IMR-90 (cell line): ENCODE results near the gene SLC30A5. TPM values are rescaled to one million over a fixed set of nuclear protein-coding genes. Genes with fewer than 3 reads are reported as not detected.

Source experiments
- ATAC-seq: fragments of 200-7000 bp; cut with Tn5 transposase; 2 replicates; pipeline ENCODE4 v1.9.1; 2020; ENCODE audit warnings: low read depth, mild to moderate bottlenecking, moderate library complexity
- BruUV-seq: library from RNA; stranded (reverse); fragments of 400-500 nt; replicated peaks from 2 replicates; lab custom pipeline; 2021; lab: Mats Ljungman, UMichigan
- CTCF ChIA-PET: fragments of 300-600 bp; formaldehyde crosslinking; extraction: SDS; loops from one replicate; lab custom pipeline; 2021; ENCODE audit warnings: antibody characterized with exemption; lab: Yijun Ruan, JAX
- POLR2A ChIA-PET: fragments of 300-600 bp; sonication (Branson Sonifier 250); formaldehyde crosslinking; loops from one replicate; lab custom pipeline; 2022; ENCODE audit warnings: antibody characterized with exemption; ENCODE audit not compliant: unreplicated experiment; lab: Charles Lee
- DNase-seq: peaks from one replicate; pipeline ENCODE4 v3.0.0; 2013
- H2AFZ ChIP-seq: replicated peaks from 2 replicates; pipeline ENCODE3; 2013; ENCODE audit warnings: low read length, mild to moderate bottlenecking; ENCODE audit not compliant: poor library complexity
- H2AK5ac ChIP-seq: 2 replicates; pipeline ENCODE4 v1.6.1; 2013; ENCODE audit warnings: low read depth, low read length, inconsistent platforms
- H2AK9ac ChIP-seq: replicated peaks from 2 replicates; pipeline ENCODE3; 2013; ENCODE audit warnings: mild to moderate bottlenecking, low read depth, low read length, moderate library complexity; ENCODE audit not compliant: poor library complexity
- H2BK120ac ChIP-seq: 2 replicates; pipeline ENCODE4 v1.6.1; 2013; ENCODE audit warnings: low read depth, low read length, inconsistent platforms
- H2BK15ac ChIP-seq: 3 replicates; pipeline ENCODE4 v1.6.1; 2013; ENCODE audit warnings: low read depth, low read length, inconsistent platforms
- H2BK20ac ChIP-seq: 2 replicates; pipeline ENCODE4 v1.6.1; 2013; ENCODE audit warnings: low read depth, mild to moderate bottlenecking, inconsistent platforms, low read length, moderate library complexity
- H2BK5ac ChIP-seq: 2 replicates; pipeline ENCODE4 v1.6.1; 2013; ENCODE audit warnings: mild to moderate bottlenecking, low read depth, low read length, inconsistent platforms; ENCODE audit not compliant: poor library complexity, severe bottlenecking
- H3K14ac ChIP-seq: replicated peaks from 2 replicates; pipeline ENCODE4 v1.6.1; 2013; ENCODE audit warnings: low read depth, low read length, inconsistent platforms
- H3K18ac ChIP-seq: 2 replicates; pipeline ENCODE4 v1.6.1; 2013; ENCODE audit warnings: low read depth, low read length, control low read depth
- H3K23ac ChIP-seq: 2 replicates; pipeline ENCODE4 v1.6.1; 2013; ENCODE audit warnings: low read depth, low read length, inconsistent platforms
- H3K27ac ChIP-seq: 2 replicates; pipeline ENCODE4 v1.5.1; 2013; ENCODE audit warnings: mild to moderate bottlenecking, control low read depth, low read length; ENCODE audit not compliant: insufficient read depth
- H3K27me3 ChIP-seq: 2 replicates; pipeline ENCODE4 v1.6.1; 2013; ENCODE audit warnings: low read length; ENCODE audit not compliant: control insufficient read depth, insufficient read depth
- H3K36me3 ChIP-seq: 2 replicates; pipeline ENCODE4 v1.6.1; 2013; ENCODE audit warnings: low read length, mixed read lengths; ENCODE audit not compliant: control insufficient read depth, insufficient read depth
- H3K4ac ChIP-seq: 2 replicates; pipeline ENCODE4 v1.6.1; 2013; ENCODE audit warnings: low read depth, low read length, inconsistent platforms
- H3K4me1 ChIP-seq: 2 replicates; pipeline ENCODE4 v1.6.1; 2013; ENCODE audit warnings: low read length, mixed read lengths; ENCODE audit not compliant: control insufficient read depth, insufficient read depth
- H3K4me2 ChIP-seq: 2 replicates; pipeline ENCODE4 v1.6.1; 2013; ENCODE audit warnings: low read depth, mild to moderate bottlenecking, control low read depth, low read length, moderate library complexity
- H3K4me3 ChIP-seq: 2 replicates; pipeline ENCODE4 v1.5.1; 2013; ENCODE audit warnings: low read depth, mild to moderate bottlenecking, control low read depth, low read length, moderate library complexity; ENCODE audit not compliant: insufficient read depth
- H3K56ac ChIP-seq: 2 replicates; pipeline ENCODE4 v1.6.1; 2013; ENCODE audit warnings: low read length, inconsistent platforms; ENCODE audit not compliant: insufficient read depth; ENCODE audit errors: extremely low read depth
- H3K79me1 ChIP-seq, 2 experiments: 2 replicates each; pipeline ENCODE4 v1.6.1; 2013; ENCODE audit warnings: low read length in 2 of 2, inconsistent platforms in 1 of 2, low read depth in 1 of 2
- H3K9ac ChIP-seq: 2 replicates; pipeline ENCODE4 v1.6.1; 2013; ENCODE audit warnings: low read depth, low read length, control low read depth
- H3K9me1 ChIP-seq: 2 replicates; pipeline ENCODE4 v1.6.1; 2013; ENCODE audit warnings: low read length, inconsistent platforms; ENCODE audit not compliant: insufficient read depth
- H3K9me3 ChIP-seq: 2 replicates; pipeline ENCODE4 v1.6.1; 2013; ENCODE audit warnings: low read length; ENCODE audit not compliant: control insufficient read depth, insufficient read depth
- H4K20me1 ChIP-seq: 2 replicates; pipeline ENCODE4 v1.6.1; 2013; ENCODE audit warnings: low read length, inconsistent platforms; ENCODE audit not compliant: insufficient read depth
- H4K5ac ChIP-seq: 2 replicates; pipeline ENCODE4 v1.6.1; 2013; ENCODE audit warnings: mild to moderate bottlenecking, low read depth, low read length, control low read depth
- H4K8ac ChIP-seq, 2 experiments: 2 replicates each; pipeline ENCODE4 v1.6.1; 2013; ENCODE audit warnings: low read depth in 2 of 2, low read length in 2 of 2, control low read depth in 1 of 2, inconsistent platforms in 1 of 2
- H4K91ac ChIP-seq: 2 replicates; pipeline ENCODE4 v1.6.1; 2013; ENCODE audit warnings: low read depth, low read length, inconsistent platforms; ENCODE audit not compliant: insufficient read depth
- BHLHE40 ChIP-seq: fragments of 150-350 bp; IDR thresholded peaks from 2 replicates; pipeline ENCODE4 v1.6.1; 2016; ENCODE audit warnings: mild to moderate bottlenecking, low read depth, low read length
- CEBPB ChIP-seq: IDR thresholded peaks from 2 replicates; pipeline ENCODE4 v1.6.1; 2012; ENCODE audit warnings: low read depth, low read length, improper control_type of control experiment
- CHD1 ChIP-seq: IDR thresholded peaks from 2 replicates; pipeline ENCODE4 v1.6.1; 2012; ENCODE audit warnings: low read depth, low read length, improper control_type of control experiment
- CTCF ChIP-seq: conservative IDR thresholded peaks from 2 replicates; pipeline ENCODE4 v1.5.1; 2012; ENCODE audit warnings: mild to moderate bottlenecking, low read depth, low read length, improper control_type of control experiment
- FOS ChIP-seq: fragments of 150-350 bp; IDR thresholded peaks from 2 replicates; pipeline ENCODE4 v1.6.1; 2016; ENCODE audit warnings: low read depth, low read length
- MAFK ChIP-seq: IDR thresholded peaks from 2 replicates; pipeline ENCODE4 v1.6.1; 2012; ENCODE audit warnings: low read depth, low read length, improper control_type of control experiment
- MAZ ChIP-seq: IDR thresholded peaks from 2 replicates; pipeline ENCODE4 v1.6.1; 2012; ENCODE audit warnings: low read depth, mild to moderate bottlenecking, low read length, improper control_type of control experiment, moderate library complexity, borderline replicate concordance
- MXI1 ChIP-seq: IDR thresholded peaks from 2 replicates; pipeline ENCODE4 v1.6.1; 2012; ENCODE audit warnings: low read depth, mild to moderate bottlenecking, low read length, moderate library complexity, borderline replicate concordance
- NFE2L2 ChIP-seq: fragments of 150-350 bp; IDR thresholded peaks from 2 replicates; pipeline ENCODE4 v1.6.1; 2016; ENCODE audit warnings: low read depth, mild to moderate bottlenecking, low read length
- RAD21 ChIP-seq: IDR thresholded peaks from 2 replicates; pipeline ENCODE4 v1.6.1; 2012; ENCODE audit warnings: low read length, improper control_type of control experiment
- RFX5 ChIP-seq: IDR thresholded peaks from 2 replicates; pipeline ENCODE4 v1.8.0; 2012; ENCODE audit warnings: low read depth, mild to moderate bottlenecking, low read length, moderate library complexity
- SMC3 ChIP-seq: fragments of 150-350 bp; IDR thresholded peaks from 2 replicates; pipeline ENCODE4 v1.6.1; 2016; ENCODE audit warnings: low read depth, mild to moderate bottlenecking, antibody characterized with exemption, low read length, moderate library complexity
- USF2 ChIP-seq: fragments of 150-350 bp; IDR thresholded peaks from 2 replicates; pipeline ENCODE4 v1.6.1; 2017; ENCODE audit warnings: mild to moderate bottlenecking, antibody characterized with exemption, low read length, low read depth
- WGBS, 2 experiments: methylation state at CpG; one replicate each; pipeline versions ENCODE4 v1.1.5 to v1.1.7; 2013; ENCODE audit warnings: missing lambda C conversion rate in 2 of 2; ENCODE audit not compliant: insufficient read length in 1 of 2; ENCODE audit errors: extremely low coverage in 2 of 2; 5-methylcytosine and 5-hydroxymethylcytosine counted together
- dilution Hi-C: fragments of 300-500 bp; cut with HindIII; formaldehyde crosslinking; loops from one replicate; pipeline ENCODE4 v1.14.3; 2018; ENCODE audit warnings: low sequenced_read_pairs; ENCODE audit not compliant: unreplicated experiment
- in situ Hi-C: fragments of 300-500 bp; cut with MboI; formaldehyde crosslinking; loops from 3 replicates; pipeline ENCODE4 v1.14.3; 2019; ENCODE audit warnings: low sequenced_read_pairs, inconsistent platforms, mixed read lengths
- intact Hi-C: fragments of 100-400 bp; cut with micrococcal nuclease; formaldehyde crosslinking; loops from 2 replicates; pipeline ENCODE4 v1.10.0; 2022
- polyA plus RNA-seq, 3 experiments: library from polyadenylated mRNA; depleted of rRNA; stranded (reverse); fragments of >200 nt; gene quantifications; 2 replicates each; pipeline ENCODE4 v1.2.3, GENCODE V29; 2012; ENCODE audit warnings: low replicate concordance in 1 of 3
- total RNA-seq: library from RNA; depleted of rRNA; stranded (reverse); fragments of >200 nt; gene quantifications from 2 replicates; pipeline ENCODE4 v1.2.3, GENCODE V29; 2012
- TF ChIP-seq, protein P1 (sequence below): fragments of 150-350 bp; IDR thresholded peaks from 2 replicates; pipeline ENCODE4 v1.6.1; 2016; ENCODE audit warnings: low read depth, mild to moderate bottlenecking, low read length, moderate library complexity, borderline replicate concordance

The SLC30A5 gene
- total and polyA plus RNA-seq, 2 of the 4 experiments (the other 2 are of a cell fraction), result 21.2 to 34.8 TPM

DNA sequence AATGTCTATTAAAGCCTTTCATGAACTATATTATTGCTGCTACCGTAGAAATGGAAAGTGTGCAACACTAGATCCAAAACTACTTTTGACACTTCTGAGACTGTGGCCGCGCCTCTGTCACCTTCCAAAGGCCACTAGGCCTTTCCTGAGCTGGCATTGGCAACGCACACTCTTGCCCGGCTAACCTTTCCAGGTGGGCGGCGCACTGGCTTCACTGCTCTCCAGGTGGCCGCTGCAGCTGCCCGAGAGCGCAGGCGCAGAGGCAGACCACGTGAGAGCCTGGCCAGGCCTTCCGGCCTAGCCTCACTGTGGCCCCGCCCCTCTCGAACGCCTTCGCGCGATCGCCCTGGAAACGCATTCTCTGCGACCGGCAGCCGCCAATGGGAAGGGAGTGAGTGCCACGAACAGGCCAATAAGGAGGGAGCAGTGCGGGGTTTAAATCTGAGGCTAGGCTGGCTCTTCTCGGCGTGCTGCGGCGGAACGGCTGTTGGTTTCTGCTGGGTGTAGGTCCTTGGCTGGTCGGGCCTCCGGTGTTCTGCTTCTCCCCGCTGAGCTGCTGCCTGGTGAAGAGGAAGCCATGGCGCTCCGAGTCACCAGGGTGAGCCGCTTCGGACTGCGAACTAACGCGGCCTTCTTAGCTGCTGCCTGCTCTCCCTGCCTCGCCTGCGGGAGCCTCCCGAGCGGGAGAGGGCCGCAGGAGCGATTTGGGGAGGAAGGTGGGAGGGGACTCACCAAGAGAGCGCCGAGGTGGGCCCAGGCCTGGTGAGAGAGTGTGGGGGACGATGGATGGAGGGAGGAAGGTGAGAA lies 73.1 kb downstream of the SLC30A5 start, which contains the start of gene CCNB1:
CCNB1 (plus strand) TSS at position 465 of the 807 bp plus-strand sequence; CDS start at position 578, 113 bp downstream.
- no peak within 1 kb of the TSS for H2BK20ac ChIP-seq
- 7% methylated on average over 29 of the region's 50 CpGs; no CpG with 5 or more reads in 1 of the 2 experiments for WGBS, 2 experiments
- H3K9me1 ChIP-seq, result no peaks in the 10 kb centered on the region
- H3K18ac ChIP-seq, result no peak within 1 kb of the TSS
- peak within 1 kb of the TSS; percentile 31 for H3K9ac ChIP-seq
- H3K23ac ChIP-seq, result peak within 1 kb of the TSS; percentile 69
- no peaks in the 10 kb centered on the region for H4K20me1 ChIP-seq
- H3K36me3 ChIP-seq, result no peaks in the 10 kb centered on the region
- H3K56ac ChIP-seq, result peak within 1 kb of the TSS; percentile 74
- peak within 1 kb of the TSS; percentile 56 for H3K4me3 ChIP-seq
- H4K91ac ChIP-seq, result peak within 1 kb of the TSS; percentile 86
- H3K14ac ChIP-seq, result peak within 1 kb of the TSS; percentile 48
- peaks cover 2% of the 10 kb centered on the region; the same call in 1 of the 2 replicates for H3K4me1 ChIP-seq
- DNase-seq, result peak; percentile 94
- peak; percentile 100 for ATAC-seq
- no TSS peak for BruUV-seq
- H2AFZ ChIP-seq, result peak within 1 kb of the TSS; percentile 95
- dilution Hi-C loops (no loop called here), in situ Hi-C loops (no loop called here), intact Hi-C loops (no loop called here)
- POLR2A ChIA-PET, result no interaction called here
- no peak within 1 kb of the TSS for H2BK120ac ChIP-seq
- H2AK5ac ChIP-seq, result peak within 1 kb of the TSS; percentile 27; the same call in 1 of the 2 replicates
- H3K27ac ChIP-seq, result peak within 1 kb of the TSS; percentile 47
- H2BK5ac ChIP-seq, result peak within 1 kb of the TSS; percentile 53
- CTCF ChIA-PET, result interaction anchor here (0.6 kb wide), 1 partner anchor 9 kb away, joined by 6 read pairs; no protein-coding TSS in a partner anchor
- H2AK9ac ChIP-seq, result peak within 1 kb of the TSS; percentile 92
- peaks cover 20 to 31% of the 10 kb centered on the region in 2 experiments for H3K79me1 ChIP-seq
- H4K8ac ChIP-seq, result peak within 1 kb of the TSS; percentile 73 to 98
- H3K4ac ChIP-seq, result peak within 1 kb of the TSS; percentile 76
- no peaks in the 10 kb centered on the region for H3K9me3 ChIP-seq
- H2BK15ac ChIP-seq, result no peak within 1 kb of the TSS
- H3K27me3 ChIP-seq, result no peaks in the 10 kb centered on the region
- peak within 1 kb of the TSS; percentile 92 for H4K5ac ChIP-seq
- H3K4me2 ChIP-seq, result peak within 1 kb of the TSS; percentile 96
- no peak for TF ChIP-seq BHLHE40
- peak; percentile 91 for TF ChIP-seq USF2
- no peak for TF ChIP-seq CEBPB
- TF ChIP-seq FOS, result peak; percentile 43; the same call in 1 of the 2 replicates
- no peak for TF ChIP-seq CHD1
- peak; percentile 82 for TF ChIP-seq RFX5
- no peak for TF ChIP-seq NFE2L2
- no peak for TF ChIP-seq SMC3
- peak; percentile 100 for TF ChIP-seq MXI1
- TF ChIP-seq MAZ, result peak; percentile 81; the same call in 1 of the 2 replicates
- TF ChIP-seq RAD21, result no peak
- TF ChIP-seq, protein P1, sequence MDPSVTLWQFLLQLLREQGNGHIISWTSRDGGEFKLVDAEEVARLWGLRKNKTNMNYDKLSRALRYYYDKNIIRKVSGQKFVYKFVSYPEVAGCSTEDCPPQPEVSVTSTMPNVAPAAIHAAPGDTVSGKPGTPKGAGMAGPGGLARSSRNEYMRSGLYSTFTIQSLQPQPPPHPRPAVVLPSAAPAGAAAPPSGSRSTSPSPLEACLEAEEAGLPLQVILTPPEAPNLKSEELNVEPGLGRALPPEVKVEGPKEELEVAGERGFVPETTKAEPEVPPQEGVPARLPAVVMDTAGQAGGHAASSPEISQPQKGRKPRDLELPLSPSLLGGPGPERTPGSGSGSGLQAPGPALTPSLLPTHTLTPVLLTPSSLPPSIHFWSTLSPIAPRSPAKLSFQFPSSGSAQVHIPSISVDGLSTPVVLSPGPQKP, result no peak
- no peak for TF ChIP-seq MAFK
- TF ChIP-seq CTCF, result no peak
